Natural killer cell (primary cell): ENCODE results near the gene SPECC1. TPM values are rescaled to one million over a fixed set of nuclear protein-coding genes. Genes with fewer than 3 reads are reported as not detected.

Experiments used
- ATAC-seq, 3 donors: fragments of 150-1000 bp in 2 of 3; fragments of 200-7000 bp in 1 of 3; cut with Tn5 transposase; 1 replicate in 1 of 3; 2 replicates in 2 of 3; pipeline ENCODE4 v1.10.0; 2021; ENCODE audit warnings: mild to moderate bottlenecking in 2 of 3, moderate library complexity in 2 of 3
- DNase-seq, 2 donors: peaks; one replicate each; pipeline versions ENCODE4 v3.0.0 to v3.0.0-alpha.2; 2013 to 2021; ENCODE audit warnings: mixed read lengths in 1 of 2
- H3K27ac ChIP-seq: one replicate; pipeline ENCODE4 v1.5.1; 2013; ENCODE audit warnings: mild to moderate bottlenecking, low read length
- H3K27me3 ChIP-seq: one replicate; pipeline ENCODE4 v1.6.1; 2013; ENCODE audit warnings: low read length; ENCODE audit not compliant: control insufficient read depth, insufficient read depth
- H3K36me3 ChIP-seq: one replicate; pipeline ENCODE4 v1.6.1; 2013; ENCODE audit warnings: low read length; ENCODE audit not compliant: control insufficient read depth, insufficient read depth
- H3K4me1 ChIP-seq: one replicate; pipeline ENCODE4 v1.6.1; 2013; ENCODE audit warnings: low read length; ENCODE audit not compliant: control insufficient read depth, insufficient read depth
- H3K4me3 ChIP-seq: one replicate; pipeline ENCODE4 v1.5.1; 2013; ENCODE audit warnings: low read length
- H3K9me3 ChIP-seq: one replicate; pipeline ENCODE4 v1.6.1; 2013; ENCODE audit warnings: low read length; ENCODE audit not compliant: control insufficient read depth, insufficient read depth
- H3K27ac Mint-ChIP-seq, 2 donors: one replicate each; pipeline ENCODE4 v1.8.0; 2022; ENCODE audit warnings: mild to moderate bottlenecking in 2 of 2, mixed read lengths in 2 of 2, moderate library complexity in 1 of 2
- H3K27me3 Mint-ChIP-seq, 2 donors: one replicate each; pipeline ENCODE4 v1.8.0; 2022; ENCODE audit warnings: low read depth in 2 of 2, mixed read lengths in 2 of 2
- H3K36me3 Mint-ChIP-seq: one replicate; pipeline ENCODE4 v1.8.0; 2022; ENCODE audit warnings: mixed read lengths
- H3K4me1 Mint-ChIP-seq, 2 donors: one replicate each; pipeline ENCODE4 v1.8.0; 2022; ENCODE audit warnings: mixed read lengths in 2 of 2
- H3K4me3 Mint-ChIP-seq: one replicate; pipeline ENCODE4 v1.8.0; 2022; ENCODE audit warnings: mild to moderate bottlenecking, moderate library complexity, mixed read lengths
- H3K9me3 Mint-ChIP-seq, 2 donors: one replicate each; pipeline ENCODE4 v1.8.0; 2022; ENCODE audit warnings: mixed read lengths in 2 of 2
- CTCF ChIP-seq: fragments of 200-600 bp; IDR thresholded peaks from one replicate; pipeline ENCODE4 v1.8.0; 2022; ENCODE audit warnings: antibody characterized with exemption
- WGBS: methylation state at CpG from one replicate; pipeline ENCODE4 v1.1.7; 2013; ENCODE audit warnings: missing lambda C conversion rate; ENCODE audit not compliant: insufficient coverage; 5-methylcytosine and 5-hydroxymethylcytosine counted together
- intact Hi-C: fragments of 100-400 bp; cut with micrococcal nuclease; formaldehyde crosslinking; loops from one replicate; pipeline ENCODE4 v1.14.2; 2022
- total RNA-seq, 4 donors: library from RNA; stranded (reverse); fragments of 120-200 nt in 1 of 4; gene quantifications; one replicate each; pipeline versions ENCODE4 v1.2.3 to v1.2.4, GENCODE V29; 2013 to 2022

SPECC1 gene
- total RNA-seq, 3 donors from 2014 or later (not counting 1 experiment from before 2014, with no cell fraction given): 29.3 to 45.1 (median 37.2) TPM

GRCh38 chr17:20276421-20276820 is 267.3 kb downstream of the SPECC1 start:
- H3K27me3 Mint-ChIP-seq: no peaks in the 10 kb centered on the region
- H3K9me3 Mint-ChIP-seq: no peaks in the 10 kb centered on the region
- H3K36me3 Mint-ChIP-seq: no peaks in the 10 kb centered on the region
- peaks cover 26 to 31% of the 10 kb centered on the region in 2 donors for H3K4me1 Mint-ChIP-seq
- DNase-seq: peak in 1 of 2 donors; percentile 28
- peaks cover 39% of the 10 kb centered on the region for H3K4me1 ChIP-seq
- peak overlapping the region; percentile 21 for H3K27ac ChIP-seq
- H3K27me3 ChIP-seq: no peaks in the 10 kb centered on the region
- no peak for ATAC-seq
- no peak overlapping the region for H3K4me3 Mint-ChIP-seq
- intact Hi-C loops: no loop called here
- TF ChIP-seq CTCF: no peak
- H3K4me3 ChIP-seq: no peak overlapping the region
- H3K36me3 ChIP-seq: no peaks in the 10 kb centered on the region
- no peaks in the 10 kb centered on the region for H3K9me3 ChIP-seq
- H3K27ac Mint-ChIP-seq: peak overlapping the region; percentile 61 to 66
- 12% methylated on average over 2 of the region's 2 CpGs for WGBS

- WGBS: 100% methylated on average over 1 of the region's 1 CpG
- Mint-ChIP-seq H3K36me3 (no peaks in the 10 kb centered on the region), H3K9me3 (no peaks in the 10 kb centered on the region), H3K4me3 (no peak overlapping the region), H3K4me1 (peaks cover 16 to 21% of the 10 kb centered on the region in 2 donors), H3K27me3 (no peaks in the 10 kb centered on the region), H3K27ac (no peak overlapping the region)
- no peak overlapping the region for H3K4me3 ChIP-seq
- peaks cover 35% of the 10 kb centered on the region for H3K4me1 ChIP-seq
- ATAC-seq (no peak), DNase-seq (no peak)
- no peaks in the 10 kb centered on the region for H3K36me3 ChIP-seq
- no peaks in the 10 kb centered on the region for H3K27me3 ChIP-seq
- H3K27ac ChIP-seq: peak overlapping the region; percentile 20
- no peaks in the 10 kb centered on the region for H3K9me3 ChIP-seq
- no peak for TF ChIP-seq CTCF
- intact Hi-C loops: no loop called here
These were observed 269.6 kb downstream of the SPECC1 start for GRCh38 chr17:20278805-20279204.

GRCh38 chr17:20279631-20280030 is 270.5 kb downstream of the SPECC1 start:
- Mint-ChIP-seq H3K4me3 (no peak overlapping the region), H3K9me3 (no peaks in the 10 kb centered on the region), H3K4me1 (peaks cover 14 to 17% of the 10 kb centered on the region in 2 donors), H3K36me3 (no peaks in the 10 kb centered on the region), H3K27me3 (no peaks in the 10 kb centered on the region), H3K27ac (no peak overlapping the region)
- Histone ChIP-seq H3K4me1 (peaks cover 31% of the 10 kb centered on the region), H3K27ac (no peak overlapping the region), H3K9me3 (no peaks in the 10 kb centered on the region), H3K27me3 (no peaks in the 10 kb centered on the region), H3K4me3 (no peak overlapping the region), H3K36me3 (no peaks in the 10 kb centered on the region)
- WGBS: 89% methylated on average over 3 of the region's 3 CpGs
- DNase-seq (no peak), ATAC-seq (no peak)
- no peak for TF ChIP-seq CTCF
- intact Hi-C loops: no loop called here

- no peaks in the 10 kb centered on the region for H3K36me3 ChIP-seq
- H3K4me1 ChIP-seq: peaks cover 31% of the 10 kb centered on the region
- Mint-ChIP-seq H3K4me3 (no peak overlapping the region), H3K36me3 (no peaks in the 10 kb centered on the region), H3K27ac (no peak overlapping the region), H3K27me3 (no peaks in the 10 kb centered on the region), H3K9me3 (no peaks in the 10 kb centered on the region), H3K4me1 (peaks cover 14 to 17% of the 10 kb centered on the region in 2 donors)
- intact Hi-C loops: no loop called here
- H3K9me3 ChIP-seq: no peaks in the 10 kb centered on the region
- WGBS: 90% methylated on average over 6 of the region's 6 CpGs
- no peak overlapping the region for H3K4me3 ChIP-seq
- no peak for TF ChIP-seq CTCF
- DNase-seq: no peak
- H3K27ac ChIP-seq: no peak overlapping the region
- peak in 1 of 3 donors; percentile 15 for ATAC-seq
- H3K27me3 ChIP-seq: no peaks in the 10 kb centered on the region
These were observed 270.9 kb downstream of the SPECC1 start for GRCh38 chr17:20280051-20280450.
